BJ (cell line): ENCODE results near the gene ITK. TPM values are rescaled to one million over a fixed set of nuclear protein-coding genes. Genes with fewer than 3 reads are reported as not detected.

Source experiments
- CTCF ChIA-PET: fragments of 350-600 bp; formaldehyde crosslinking; extraction: SDS; loops from one replicate; lab custom pipeline; 2021; ENCODE audit warnings: antibody characterized with exemption, inconsistent platforms; lab: Yijun Ruan, JAX
- POLR2A ChIA-PET: fragments of 300-600 bp; sonication (Branson Sonifier 250); formaldehyde crosslinking; extraction: SDS; loops from one replicate; lab custom pipeline; 2021; ENCODE audit warnings: antibody characterized with exemption; lab: Charles Lee
- DNase-seq: peaks from one replicate; pipeline ENCODE4 v3.0.0-alpha.2; 2011; ENCODE audit warnings: low read depth
- H3K27me3 ChIP-seq: 2 replicates; pipeline ENCODE4 v1.6.0; 2011; ENCODE audit warnings: low read length; ENCODE audit not compliant: control insufficient read depth, insufficient read depth
- H3K36me3 ChIP-seq: 2 replicates; pipeline ENCODE4 v1.5.1; 2011; ENCODE audit warnings: low read length; ENCODE audit not compliant: control insufficient read depth, insufficient read depth
- H3K4me3 ChIP-seq: 2 replicates; pipeline ENCODE4 v1.5.1; 2011; ENCODE audit warnings: low read depth, mild to moderate bottlenecking, control low read depth, low read length
- polyA plus RNA-seq: library from polyadenylated mRNA; depleted of rRNA; stranded (reverse); fragments of >200 nt; gene quantifications from 2 replicates; pipeline ENCODE4 v1.2.3, GENCODE V29; 2011
- TF ChIP-seq, protein P1 (sequence below): IDR thresholded peaks from 2 replicates; pipeline ENCODE4 v1.5.1; 2011; ENCODE audit warnings: low read depth, mild to moderate bottlenecking, control low read depth, inconsistent platforms, low read length, moderate library complexity; ENCODE audit not compliant: insufficient read depth

ITK gene
- polyA plus RNA-seq, 1 experiment: not detected

DNA sequence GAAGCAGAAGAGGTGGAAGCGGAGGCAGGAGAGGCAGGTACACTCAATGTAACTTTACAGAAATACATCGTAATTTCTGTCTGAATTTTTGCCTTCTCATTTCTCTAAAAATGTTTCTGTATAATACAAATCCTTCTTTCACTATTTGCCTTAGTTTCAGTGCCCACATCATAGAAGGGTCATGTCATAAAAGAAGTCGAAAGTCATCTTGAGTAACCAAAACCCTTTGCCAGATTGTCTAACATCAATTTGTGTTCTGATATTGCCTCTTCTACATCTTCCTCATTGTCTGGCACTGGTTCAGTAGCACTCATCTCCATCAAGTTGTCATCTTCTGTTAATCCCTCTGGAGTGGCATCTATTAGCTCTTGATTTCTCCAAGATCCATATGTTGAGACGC is 79.1 kb downstream of the ITK start:
- TF ChIP-seq, protein P1, sequence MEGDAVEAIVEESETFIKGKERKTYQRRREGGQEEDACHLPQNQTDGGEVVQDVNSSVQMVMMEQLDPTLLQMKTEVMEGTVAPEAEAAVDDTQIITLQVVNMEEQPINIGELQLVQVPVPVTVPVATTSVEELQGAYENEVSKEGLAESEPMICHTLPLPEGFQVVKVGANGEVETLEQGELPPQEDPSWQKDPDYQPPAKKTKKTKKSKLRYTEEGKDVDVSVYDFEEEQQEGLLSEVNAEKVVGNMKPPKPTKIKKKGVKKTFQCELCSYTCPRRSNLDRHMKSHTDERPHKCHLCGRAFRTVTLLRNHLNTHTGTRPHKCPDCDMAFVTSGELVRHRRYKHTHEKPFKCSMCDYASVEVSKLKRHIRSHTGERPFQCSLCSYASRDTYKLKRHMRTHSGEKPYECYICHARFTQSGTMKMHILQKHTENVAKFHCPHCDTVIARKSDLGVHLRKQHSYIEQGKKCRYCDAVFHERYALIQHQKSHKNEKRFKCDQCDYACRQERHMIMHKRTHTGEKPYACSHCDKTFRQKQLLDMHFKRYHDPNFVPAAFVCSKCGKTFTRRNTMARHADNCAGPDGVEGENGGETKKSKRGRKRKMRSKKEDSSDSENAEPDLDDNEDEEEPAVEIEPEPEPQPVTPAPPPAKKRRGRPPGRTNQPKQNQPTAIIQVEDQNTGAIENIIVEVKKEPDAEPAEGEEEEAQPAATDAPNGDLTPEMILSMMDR: no peak
- Histone ChIP-seq H3K27me3 (peaks cover 16% of the 10 kb centered on the region), H3K36me3 (no peaks in the 10 kb centered on the region), H3K4me3 (no peak overlapping the region)
- POLR2A ChIA-PET: no interaction called here
- CTCF ChIA-PET: no interaction called here
- DNase-seq: no peak

DNA sequence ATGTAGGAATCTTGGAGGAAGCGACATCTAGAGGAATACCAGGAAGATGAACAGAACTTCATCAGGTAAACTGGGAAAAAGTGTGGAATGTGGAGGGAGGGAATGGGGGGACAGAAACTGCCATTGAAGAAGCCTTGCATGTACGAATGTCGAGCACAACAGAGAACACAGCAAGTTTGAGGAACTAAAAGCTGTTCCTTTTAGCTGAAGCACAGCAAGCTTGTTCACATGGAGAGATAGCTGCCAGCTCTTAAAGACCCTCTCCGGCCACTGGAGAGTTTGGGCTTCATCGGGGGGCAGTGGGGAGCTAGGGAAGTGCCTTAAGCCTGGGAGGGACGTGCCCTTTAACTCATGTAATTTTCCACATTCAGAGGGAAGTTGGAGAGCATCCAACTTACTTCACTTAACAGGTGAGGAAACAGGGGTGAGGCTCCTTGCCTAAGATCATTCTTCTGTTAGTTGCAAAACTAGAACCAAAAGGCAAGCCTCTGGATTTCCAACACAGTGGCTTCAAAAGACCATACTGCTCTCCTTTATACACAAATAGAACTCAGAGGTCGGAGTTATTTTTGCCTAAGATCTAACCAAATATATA is 83.0 kb downstream of the ITK start:
- TF ChIP-seq, protein P1: no peak
- CTCF ChIA-PET: interaction anchor here (3.3 kb wide), 1 partner anchor 10 kb away, joined by 25 read pairs; no protein-coding TSS in a partner anchor
- Histone ChIP-seq H3K4me3 (no peak overlapping the region), H3K27me3 (peaks cover 12% of the 10 kb centered on the region), H3K36me3 (no peaks in the 10 kb centered on the region)
- DNase-seq: no peak
- POLR2A ChIA-PET: no interaction called here

DNA sequence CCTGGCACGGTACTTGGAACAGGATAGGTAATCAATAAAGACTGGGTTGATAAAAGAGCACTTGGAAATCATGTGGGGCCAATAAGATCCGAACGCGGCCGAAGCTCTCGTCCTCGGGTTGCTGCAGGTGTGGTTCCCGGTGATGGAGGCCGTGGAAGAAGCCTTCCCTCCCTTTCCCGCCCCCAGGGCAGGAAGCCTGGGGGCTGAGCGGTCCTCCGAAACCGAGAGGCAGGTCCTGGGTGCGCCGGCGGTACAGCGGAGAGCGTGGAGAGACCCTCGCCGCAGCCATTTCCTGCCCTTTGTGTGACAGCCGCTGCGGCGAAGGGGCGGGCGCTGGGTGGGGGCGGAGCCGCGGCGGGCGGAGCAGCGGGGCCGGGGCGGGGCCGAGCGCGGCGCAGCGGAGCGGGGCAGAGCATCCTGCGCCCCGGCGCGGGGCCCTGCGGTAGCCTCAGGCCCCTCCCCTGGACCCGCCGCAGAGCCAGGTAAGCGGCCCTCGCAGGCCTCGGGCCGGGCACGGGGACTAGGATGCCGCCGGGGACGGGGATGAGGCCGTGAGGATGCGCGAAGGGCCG is 85.2 kb downstream of the ITK start, which contains the start of gene CYFIP2:
Gene CYFIP2 (plus strand): TSS at position 410 of the 572 bp plus-strand sequence. CDS start 19,239 bp downstream, outside the sequence.
- peak within 1 kb of the TSS; percentile 63 for H3K4me3 ChIP-seq
- H3K27me3 ChIP-seq: peaks cover 10% of the 10 kb centered on the region
- DNase-seq: no peak
- TF ChIP-seq, protein P1: no peak
- POLR2A ChIA-PET: no interaction called here
- H3K36me3 ChIP-seq: no peaks in the 10 kb centered on the region
- CTCF ChIA-PET: interaction anchor here (0.6 to 2.0 kb wide), 2 partner anchors 12 to 167 kb away, joined by 4 to 9 read pairs; no protein-coding TSS in a partner anchor

DNA sequence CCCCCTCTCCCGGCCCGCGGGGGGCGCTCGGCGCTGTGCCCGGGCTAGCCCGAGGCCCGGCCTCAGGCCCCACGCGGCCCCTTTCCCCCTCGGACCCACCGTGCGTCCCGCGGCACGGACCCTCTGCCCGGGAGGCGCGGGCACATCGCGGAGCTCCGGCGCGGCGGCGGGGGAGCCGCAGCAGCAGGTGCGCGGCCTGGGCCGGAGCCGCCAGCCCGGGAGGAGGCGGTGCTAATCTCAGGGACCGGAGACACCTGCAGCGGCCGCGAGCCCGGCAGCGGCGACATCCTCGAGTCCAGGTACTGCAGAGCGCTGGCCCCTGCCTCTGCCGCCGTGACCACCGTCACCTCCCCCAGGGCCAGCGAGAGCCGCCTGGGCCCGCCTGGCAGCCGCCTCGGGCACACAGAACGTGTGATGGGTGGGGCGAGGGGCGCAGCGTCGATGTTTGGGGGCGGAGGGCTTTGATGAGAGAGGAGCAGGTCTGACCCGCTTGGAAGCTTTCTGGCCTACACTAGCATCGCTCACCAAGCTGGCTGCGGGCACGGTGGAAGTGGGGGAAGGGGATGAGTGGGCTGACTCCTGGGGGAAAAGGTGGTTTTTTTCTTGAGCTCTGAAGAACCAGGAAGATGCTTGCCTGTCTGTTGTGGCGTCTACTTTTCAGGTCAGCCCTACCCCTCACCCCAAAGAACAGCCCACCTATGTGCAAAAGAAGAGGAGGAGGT is 85.8 kb downstream of the ITK start:
- ChIA-PET CTCF (interaction anchor here (0.6 to 2.0 kb wide), 3 partner anchors 13 to 58 kb away, joined by 3 to 9 read pairs (median 6); no protein-coding TSS in a partner anchor), POLR2A (no interaction called here)
- H3K36me3 ChIP-seq: no peaks in the 10 kb centered on the region
- peak overlapping the region; percentile 63 for H3K4me3 ChIP-seq
- DNase-seq: no peak
- TF ChIP-seq, protein P1: no peak
- H3K27me3 ChIP-seq: peaks cover 8% of the 10 kb centered on the region

DNA sequence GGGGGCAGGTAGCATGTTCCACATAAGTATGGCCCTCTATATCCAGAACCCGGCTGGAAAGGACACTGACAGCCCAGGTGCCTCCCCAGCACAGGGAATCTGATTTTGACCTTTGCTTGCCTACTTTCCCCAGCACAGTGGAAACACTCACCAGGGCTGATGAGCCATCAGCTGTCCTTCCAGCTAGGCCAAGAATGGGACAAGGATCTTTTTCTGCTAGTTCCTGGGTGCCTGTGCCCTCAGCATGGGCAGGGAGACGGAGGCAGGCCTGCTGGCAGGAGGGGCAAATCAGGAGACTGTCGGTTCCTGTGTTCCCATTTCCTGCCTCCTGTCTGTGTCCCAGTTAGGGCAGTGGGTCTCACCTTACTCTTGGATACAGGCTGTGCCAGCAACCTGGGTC is 86.4 kb downstream of the ITK start:
- POLR2A ChIA-PET: no interaction called here
- no peak overlapping the region for H3K4me3 ChIP-seq
- peaks cover 6% of the 10 kb centered on the region for H3K27me3 ChIP-seq
- CTCF ChIA-PET: interaction anchor here (1.7 to 2.0 kb wide), 2 partner anchors 13 to 58 kb away, joined by 6 to 9 read pairs; no protein-coding TSS in a partner anchor
- no peaks in the 10 kb centered on the region for H3K36me3 ChIP-seq
- DNase-seq: no peak
- TF ChIP-seq, protein P1: no peak
